IPS-20b (cell line): ENCODE results near the gene PARD3B.

ENCODE experiments used
- H3K27ac ChIP-seq: one replicate; pipeline ENCODE4 v1.5.1; 2013; ENCODE audit warnings: low read length
- H3K27me3 ChIP-seq: 2 replicates; pipeline ENCODE4 v1.6.1; 2013; ENCODE audit warnings: mild to moderate bottlenecking, low read length, inconsistent platforms; ENCODE audit not compliant: insufficient read depth
- H3K36me3 ChIP-seq: 2 replicates; pipeline ENCODE4 v1.6.1; 2013; ENCODE audit warnings: low read depth, mild to moderate bottlenecking, inconsistent platforms, low read length, moderate library complexity; ENCODE audit not compliant: insufficient read depth
- H3K4me1 ChIP-seq: 2 replicates; pipeline ENCODE4 v1.6.1; 2013; ENCODE audit warnings: mild to moderate bottlenecking, control low read depth, inconsistent platforms, low read length, moderate library complexity; ENCODE audit not compliant: insufficient read depth
- H3K4me3 ChIP-seq: 2 replicates; pipeline ENCODE4 v1.5.1; 2013; ENCODE audit warnings: mild to moderate bottlenecking, low read length, inconsistent platforms
- H3K9ac ChIP-seq: 2 replicates; pipeline ENCODE4 v1.6.1; 2013; ENCODE audit warnings: low read depth, mild to moderate bottlenecking, inconsistent platforms, low read length, moderate library complexity
- H3K9me3 ChIP-seq: 2 replicates; pipeline ENCODE4 v1.6.1; 2013; ENCODE audit warnings: mild to moderate bottlenecking, low read depth, low read length, inconsistent platforms; ENCODE audit not compliant: insufficient read depth

Gene PARD3B

GRCh38 chr2:204591225-204591624, 46.0 kb downstream of the PARD3B start:
- H3K36me3 ChIP-seq = no peaks in the 10 kb centered on the region
- H3K27ac ChIP-seq = no peak overlapping the region
- H3K4me1 ChIP-seq = no peaks in the 10 kb centered on the region
- no peaks in the 10 kb centered on the region for H3K9me3 ChIP-seq
- no peak overlapping the region for H3K9ac ChIP-seq
- H3K4me3 ChIP-seq = no peak overlapping the region
- no peaks in the 10 kb centered on the region for H3K27me3 ChIP-seq

GRCh38 chr2:204604061-204604460, 58.8 kb downstream of the PARD3B start:
- Histone ChIP-seq H3K4me1 (peaks cover 8% of the 10 kb centered on the region), H3K27ac (no peak overlapping the region)

GRCh38 chr2:204608237-204608939, 63.1 kb downstream of the PARD3B start:
- Histone ChIP-seq H3K9ac (no peak overlapping the region), H3K9me3 (no peaks in the 10 kb centered on the region), H3K4me3 (no peak overlapping the region), H3K4me1 (no peaks in the 10 kb centered on the region), H3K36me3 (no peaks in the 10 kb centered on the region), H3K27ac (no peak overlapping the region), H3K27me3 (no peaks in the 10 kb centered on the region)

More at GRCh38 chr2:204604061-204604460, 58.8 kb downstream of the PARD3B start:
- Histone ChIP-seq H3K9me3 (no peaks in the 10 kb centered on the region), H3K27me3 (no peaks in the 10 kb centered on the region), H3K36me3 (no peaks in the 10 kb centered on the region), H3K9ac (no peak overlapping the region), H3K4me3 (no peak overlapping the region)

- H3K9ac ChIP-seq = no peak overlapping the region
- no peaks in the 10 kb centered on the region for H3K36me3 ChIP-seq
- H3K27me3 ChIP-seq = no peaks in the 10 kb centered on the region
- H3K9me3 ChIP-seq = no peaks in the 10 kb centered on the region
- no peak overlapping the region for H3K4me3 ChIP-seq
- H3K4me1 ChIP-seq = no peaks in the 10 kb centered on the region
- no peak overlapping the region for H3K27ac ChIP-seq
These were observed 65.8 kb downstream of the PARD3B start for GRCh38 chr2:204611017-204611631.

GRCh38 chr2:204611764-204612163, 66.5 kb downstream of the PARD3B start:
- Histone ChIP-seq H3K4me1 (no peaks in the 10 kb centered on the region), H3K9ac (no peak overlapping the region), H3K4me3 (no peak overlapping the region), H3K36me3 (no peaks in the 10 kb centered on the region), H3K27me3 (no peaks in the 10 kb centered on the region), H3K9me3 (no peaks in the 10 kb centered on the region), H3K27ac (no peak overlapping the region)

GRCh38 chr2:204613635-204614034, 68.4 kb downstream of the PARD3B start:
- H3K9me3 ChIP-seq = no peaks in the 10 kb centered on the region
- no peaks in the 10 kb centered on the region for H3K27me3 ChIP-seq

GRCh38 chr2:204615456-204615855, 70.2 kb downstream of the PARD3B start:
- H3K27me3 ChIP-seq = no peaks in the 10 kb centered on the region
- H3K4me3 ChIP-seq = no peak overlapping the region
- no peak overlapping the region for H3K9ac ChIP-seq
- no peaks in the 10 kb centered on the region for H3K4me1 ChIP-seq
- H3K27ac ChIP-seq = no peak overlapping the region
- no peaks in the 10 kb centered on the region for H3K36me3 ChIP-seq
- H3K9me3 ChIP-seq = no peaks in the 10 kb centered on the region

More at GRCh38 chr2:204613635-204614034, 68.4 kb downstream of the PARD3B start:
- no peak overlapping the region for H3K4me3 ChIP-seq
- H3K27ac ChIP-seq = no peak overlapping the region
- no peaks in the 10 kb centered on the region for H3K4me1 ChIP-seq
- no peaks in the 10 kb centered on the region for H3K36me3 ChIP-seq
- no peak overlapping the region for H3K9ac ChIP-seq

- H3K4me3 ChIP-seq = no peak overlapping the region
- H3K4me1 ChIP-seq = no peaks in the 10 kb centered on the region
- H3K36me3 ChIP-seq = no peaks in the 10 kb centered on the region
- no peaks in the 10 kb centered on the region for H3K27me3 ChIP-seq
- H3K27ac ChIP-seq = no peak overlapping the region
- no peaks in the 10 kb centered on the region for H3K9me3 ChIP-seq
- no peak overlapping the region for H3K9ac ChIP-seq
These were observed 79.9 kb downstream of the PARD3B start for GRCh38 chr2:204625135-204625534.

- H3K9me3 ChIP-seq = no peaks in the 10 kb centered on the region
- no peaks in the 10 kb centered on the region for H3K27me3 ChIP-seq
- H3K36me3 ChIP-seq = no peaks in the 10 kb centered on the region
- H3K9ac ChIP-seq = no peak overlapping the region
- H3K4me3 ChIP-seq = no peak overlapping the region
- H3K27ac ChIP-seq = no peak overlapping the region
- H3K4me1 ChIP-seq = no peaks in the 10 kb centered on the region
These were observed 83.8 kb downstream of the PARD3B start for GRCh38 chr2:204628926-204629712.

- H3K4me1 ChIP-seq = no peaks in the 10 kb centered on the region
- H3K9me3 ChIP-seq = no peaks in the 10 kb centered on the region
- no peak overlapping the region for H3K27ac ChIP-seq
- no peaks in the 10 kb centered on the region for H3K27me3 ChIP-seq
- H3K36me3 ChIP-seq = no peaks in the 10 kb centered on the region
- H3K4me3 ChIP-seq = no peak overlapping the region
- no peak overlapping the region for H3K9ac ChIP-seq
These were observed 87.1 kb downstream of the PARD3B start for GRCh38 chr2:204632410-204632809.

- no peak overlapping the region for H3K9ac ChIP-seq
- H3K27me3 ChIP-seq = no peaks in the 10 kb centered on the region
- no peak overlapping the region for H3K4me3 ChIP-seq
- H3K27ac ChIP-seq = no peak overlapping the region
- H3K4me1 ChIP-seq = no peaks in the 10 kb centered on the region
- H3K36me3 ChIP-seq = no peaks in the 10 kb centered on the region
- no peaks in the 10 kb centered on the region for H3K9me3 ChIP-seq
These were observed 89.3 kb downstream of the PARD3B start for GRCh38 chr2:204634564-204634963.

- Histone ChIP-seq H3K36me3 (no peaks in the 10 kb centered on the region), H3K4me1 (no peaks in the 10 kb centered on the region), H3K27me3 (no peaks in the 10 kb centered on the region), H3K9me3 (no peaks in the 10 kb centered on the region), H3K27ac (no peak overlapping the region), H3K9ac (no peak overlapping the region), H3K4me3 (no peak overlapping the region)
These were observed 90.2 kb downstream of the PARD3B start for GRCh38 chr2:204635478-204635877.
